Measurements from ENCODE around the gene ABHD17A.
"Not testable (repeated sequence)": the region's sequence is repeated elsewhere in the genome, so short reads cannot be mapped to it uniquely, and the experiment has no call there.

Gene ABHD17A

GRCh38 chr19:1880611-1881392 lies 4.5 kb downstream of the ABHD17A start:
- H2BK15ac ChIP-seq (ENCODE audit: low read depth, poor library complexity, severe bottlenecking): no peak overlapping the region
- H3K9me3 ChIP-seq (ENCODE audit: control insufficient read depth, low read length): no peaks in the 10 kb centered on the region
- H3K4me2 ChIP-seq (ENCODE audit: low read length, poor library complexity, severe bottlenecking): no peak overlapping the region
- no peak overlapping the region for H2BK12ac ChIP-seq (ENCODE audit: low read length in 2 of 2)
- H2BK120ac ChIP-seq (ENCODE audit: low read depth, low read length): no peak overlapping the region
- no peak overlapping the region for H2AFZ ChIP-seq (ENCODE audit: low read depth, low read length)
- H3K4me1 ChIP-seq (ENCODE audit: control insufficient read depth, insufficient read depth, low read depth, low read length): peaks cover 34% of the 10 kb centered on the region
- DNase-seq: no peak
- peaks cover 0 to 38% of the 10 kb centered on the region in 2 experiments for H3K36me3 ChIP-seq (ENCODE audit: control insufficient read depth in 1 of 2, insufficient read depth in 2 of 2, low read depth in 1 of 2, low read length in 2 of 2)
- peaks cover 14% of the 10 kb centered on the region for H3K79me1 ChIP-seq (replicated peaks; ENCODE audit: low read length, poor library complexity, severe bottlenecking)
- H3K18ac ChIP-seq (ENCODE audit: low read depth in 1 of 2, low read length in 2 of 2): no peak overlapping the region
- no peaks in the 10 kb centered on the region for H3K27me3 ChIP-seq (ENCODE audit: control insufficient read depth in 1 of 2, insufficient read depth in 1 of 2, low read length in 2 of 2)
- no peak overlapping the region for H3K14ac ChIP-seq (ENCODE audit: low read length in 2 of 2)
- peak overlapping the region; percentile 29 for H4K8ac ChIP-seq (ENCODE audit: low read length)
- no peak overlapping the region for H3K27ac ChIP-seq (ENCODE audit: low read length, poor library complexity, severe bottlenecking)
- WGBS: 97% methylated on average over 25 of the region's 35 CpGs
- no peak overlapping the region for H3K4ac ChIP-seq (ENCODE audit: low read depth in 1 of 2, low read length in 2 of 2)
- no peak overlapping the region for H3K9ac ChIP-seq (ENCODE audit: low read length)
- no peak overlapping the region for H3K23ac ChIP-seq (ENCODE audit: low read length in 2 of 2)
- H2BK5ac ChIP-seq (ENCODE audit: low read depth, low read length, poor library complexity, severe bottlenecking): no peak overlapping the region
- no peak overlapping the region for H3K4me3 ChIP-seq (ENCODE audit: insufficient read depth in 1 of 2, low read depth in 1 of 2, low read length in 2 of 2)
- peak overlapping the region; percentile 54 for H4K91ac ChIP-seq (ENCODE audit: low read length)
- H2AK5ac ChIP-seq (ENCODE audit: low read length, severe bottlenecking): no peak overlapping the region

GRCh38 chr19:1879982-1880381 lies 5.3 kb downstream of the ABHD17A start:
- not testable (repeated sequence) for H2BK12ac ChIP-seq (ENCODE audit: low read length in 2 of 2); H3K27ac ChIP-seq (ENCODE audit: low read length, poor library complexity, severe bottlenecking); H2AFZ ChIP-seq (ENCODE audit: low read depth, low read length); H3K4ac ChIP-seq (ENCODE audit: low read depth in 1 of 2, low read length in 2 of 2); H2BK15ac ChIP-seq (ENCODE audit: low read depth, poor library complexity, severe bottlenecking); H4K8ac ChIP-seq (ENCODE audit: low read length); H3K9me3 ChIP-seq (ENCODE audit: control insufficient read depth, low read length); DNase-seq; H3K18ac ChIP-seq (ENCODE audit: low read depth in 1 of 2, low read length in 2 of 2); H3K14ac ChIP-seq (ENCODE audit: low read length in 2 of 2); H3K27me3 ChIP-seq (ENCODE audit: control insufficient read depth in 1 of 2, insufficient read depth in 1 of 2, low read length in 2 of 2); H2BK5ac ChIP-seq (ENCODE audit: low read depth, low read length, poor library complexity, severe bottlenecking); H2BK120ac ChIP-seq (ENCODE audit: low read depth, low read length); H2AK5ac ChIP-seq (ENCODE audit: low read length, severe bottlenecking); H4K91ac ChIP-seq (ENCODE audit: low read length); H3K4me2 ChIP-seq (ENCODE audit: low read length, poor library complexity, severe bottlenecking); H3K23ac ChIP-seq (ENCODE audit: low read length in 2 of 2); H3K9ac ChIP-seq (ENCODE audit: low read length)
- Histone ChIP-seq H3K79me1 (replicated peaks; ENCODE audit: low read length, poor library complexity, severe bottlenecking) (peaks cover 14% of the 10 kb centered on the region), H3K4me1 (ENCODE audit: control insufficient read depth, insufficient read depth, low read depth, low read length) (peaks cover 34% of the 10 kb centered on the region), H3K4me3 (ENCODE audit: insufficient read depth in 1 of 2, low read depth in 1 of 2, low read length in 2 of 2) (peak overlapping the region in 1 of 2 experiments; percentile 14), H3K36me3 (ENCODE audit: control insufficient read depth in 1 of 2, insufficient read depth in 2 of 2, low read depth in 1 of 2, low read length in 2 of 2) (peaks cover 0 to 38% of the 10 kb centered on the region in 2 experiments)
- WGBS: 95% methylated on average over 14 of the region's 17 CpGs

DNA sequence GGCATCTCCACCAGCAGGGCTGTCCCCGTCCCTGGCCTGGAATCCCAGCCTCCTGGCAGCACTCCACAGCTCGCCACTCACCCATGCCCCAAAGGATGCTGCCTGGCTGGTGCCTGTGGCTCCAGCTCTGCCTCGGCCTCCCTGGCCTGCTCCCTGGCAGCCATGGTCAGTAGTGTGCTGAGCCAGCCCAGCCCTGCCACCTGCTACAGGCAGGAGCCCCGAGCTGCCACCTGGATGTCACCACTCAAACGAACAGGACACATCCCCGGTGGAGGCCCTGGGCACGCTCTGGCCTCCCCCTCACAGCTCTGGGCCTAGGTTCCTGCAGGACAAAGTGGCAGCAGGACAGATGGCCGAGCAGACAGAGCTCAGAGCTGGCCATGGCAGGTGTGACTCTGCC lies 6.7 kb downstream of the ABHD17A start:
- H3K4me1 ChIP-seq (ENCODE audit: control insufficient read depth, insufficient read depth, low read depth, low read length): peaks cover 29% of the 10 kb centered on the region
- H2BK120ac ChIP-seq (ENCODE audit: low read depth, low read length); H3K4me3 ChIP-seq (ENCODE audit: insufficient read depth in 1 of 2, low read depth in 1 of 2, low read length in 2 of 2); H4K91ac ChIP-seq (ENCODE audit: low read length); H3K4ac ChIP-seq (ENCODE audit: low read depth in 1 of 2, low read length in 2 of 2); H3K14ac ChIP-seq (ENCODE audit: low read length in 2 of 2); H2AK5ac ChIP-seq (ENCODE audit: low read length, severe bottlenecking); H3K4me2 ChIP-seq (ENCODE audit: low read length, poor library complexity, severe bottlenecking); H3K27me3 ChIP-seq (ENCODE audit: control insufficient read depth in 1 of 2, insufficient read depth in 1 of 2, low read length in 2 of 2); H2BK5ac ChIP-seq (ENCODE audit: low read depth, low read length, poor library complexity, severe bottlenecking); H4K8ac ChIP-seq (ENCODE audit: low read length); H3K23ac ChIP-seq (ENCODE audit: low read length in 2 of 2); H2BK15ac ChIP-seq (ENCODE audit: low read depth, poor library complexity, severe bottlenecking); H2BK12ac ChIP-seq (ENCODE audit: low read length in 2 of 2); H3K18ac ChIP-seq (ENCODE audit: low read depth in 1 of 2, low read length in 2 of 2); H3K9ac ChIP-seq (ENCODE audit: low read length); DNase-seq; H2AFZ ChIP-seq (ENCODE audit: low read depth, low read length); H3K27ac ChIP-seq (ENCODE audit: low read length, poor library complexity, severe bottlenecking); H3K9me3 ChIP-seq (ENCODE audit: control insufficient read depth, low read length): not testable (repeated sequence)
- peaks cover 0 to 39% of the 10 kb centered on the region in 2 experiments for H3K36me3 ChIP-seq (ENCODE audit: control insufficient read depth in 1 of 2, insufficient read depth in 2 of 2, low read depth in 1 of 2, low read length in 2 of 2)
- WGBS: 86% methylated on average over 7 of the region's 8 CpGs
- H3K79me1 ChIP-seq (replicated peaks; ENCODE audit: low read length, poor library complexity, severe bottlenecking): peaks cover 17% of the 10 kb centered on the region

- H3K9ac ChIP-seq (ENCODE audit: low read length); H4K8ac ChIP-seq (ENCODE audit: low read length); H3K27ac ChIP-seq (ENCODE audit: low read length, poor library complexity, severe bottlenecking); H3K4ac ChIP-seq (ENCODE audit: low read depth in 1 of 2, low read length in 2 of 2); H2AFZ ChIP-seq (ENCODE audit: low read depth, low read length); H2BK5ac ChIP-seq (ENCODE audit: low read depth, low read length, poor library complexity, severe bottlenecking); H3K18ac ChIP-seq (ENCODE audit: low read depth in 1 of 2, low read length in 2 of 2); H3K9me3 ChIP-seq (ENCODE audit: control insufficient read depth, low read length); H3K4me3 ChIP-seq (ENCODE audit: insufficient read depth in 1 of 2, low read depth in 1 of 2, low read length in 2 of 2); H2BK12ac ChIP-seq (ENCODE audit: low read length in 2 of 2); H2BK120ac ChIP-seq (ENCODE audit: low read depth, low read length); H3K23ac ChIP-seq (ENCODE audit: low read length in 2 of 2); H4K91ac ChIP-seq (ENCODE audit: low read length); H2AK5ac ChIP-seq (ENCODE audit: low read length, severe bottlenecking); DNase-seq; H3K14ac ChIP-seq (ENCODE audit: low read length in 2 of 2); H3K27me3 ChIP-seq (ENCODE audit: control insufficient read depth in 1 of 2, insufficient read depth in 1 of 2, low read length in 2 of 2); H3K4me2 ChIP-seq (ENCODE audit: low read length, poor library complexity, severe bottlenecking); H2BK15ac ChIP-seq (ENCODE audit: low read depth, poor library complexity, severe bottlenecking): not testable (repeated sequence)
- WGBS: no CpG with 5 or more reads among the region's 47 CpGs
- Histone ChIP-seq H3K79me1 (replicated peaks; ENCODE audit: low read length, poor library complexity, severe bottlenecking) (peaks cover 23% of the 10 kb centered on the region), H3K36me3 (ENCODE audit: control insufficient read depth in 1 of 2, insufficient read depth in 2 of 2, low read depth in 1 of 2, low read length in 2 of 2) (peaks cover 0 to 41% of the 10 kb centered on the region in 2 experiments), H3K4me1 (ENCODE audit: control insufficient read depth, insufficient read depth, low read depth, low read length) (peaks cover 27% of the 10 kb centered on the region)
Measured at GRCh38 chr19:1877280-1877660, 8.0 kb downstream of the ABHD17A start.
